ENCODE measurements around the gene TMEM204.

DNA sequence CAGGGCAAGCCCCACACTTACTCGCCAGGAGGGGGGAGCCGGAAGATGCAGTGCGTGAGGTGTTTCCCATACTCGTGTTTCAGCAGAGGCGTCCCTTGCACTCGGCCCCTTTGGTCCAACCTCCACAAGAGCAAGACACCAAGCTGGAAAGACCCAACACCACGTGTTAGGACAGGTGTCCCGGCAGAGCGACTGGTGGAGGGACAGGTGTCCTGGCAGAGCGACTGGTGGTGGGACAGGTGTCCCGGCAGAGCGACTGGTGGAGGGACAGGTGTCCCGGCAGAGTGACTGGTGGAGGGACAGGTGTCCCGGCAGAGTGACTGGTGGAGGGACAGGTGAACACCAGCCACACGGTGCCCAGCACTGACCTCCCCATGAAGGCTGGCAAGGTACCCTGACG is 59.0 kb downstream of the TMEM204 start:
- TF ChIP-seq, protein P1, sequence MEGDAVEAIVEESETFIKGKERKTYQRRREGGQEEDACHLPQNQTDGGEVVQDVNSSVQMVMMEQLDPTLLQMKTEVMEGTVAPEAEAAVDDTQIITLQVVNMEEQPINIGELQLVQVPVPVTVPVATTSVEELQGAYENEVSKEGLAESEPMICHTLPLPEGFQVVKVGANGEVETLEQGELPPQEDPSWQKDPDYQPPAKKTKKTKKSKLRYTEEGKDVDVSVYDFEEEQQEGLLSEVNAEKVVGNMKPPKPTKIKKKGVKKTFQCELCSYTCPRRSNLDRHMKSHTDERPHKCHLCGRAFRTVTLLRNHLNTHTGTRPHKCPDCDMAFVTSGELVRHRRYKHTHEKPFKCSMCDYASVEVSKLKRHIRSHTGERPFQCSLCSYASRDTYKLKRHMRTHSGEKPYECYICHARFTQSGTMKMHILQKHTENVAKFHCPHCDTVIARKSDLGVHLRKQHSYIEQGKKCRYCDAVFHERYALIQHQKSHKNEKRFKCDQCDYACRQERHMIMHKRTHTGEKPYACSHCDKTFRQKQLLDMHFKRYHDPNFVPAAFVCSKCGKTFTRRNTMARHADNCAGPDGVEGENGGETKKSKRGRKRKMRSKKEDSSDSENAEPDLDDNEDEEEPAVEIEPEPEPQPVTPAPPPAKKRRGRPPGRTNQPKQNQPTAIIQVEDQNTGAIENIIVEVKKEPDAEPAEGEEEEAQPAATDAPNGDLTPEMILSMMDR (IDR thresholded peaks at IDR 0.05): no peak
- TF ChIP-seq POLR2A (IDR thresholded peaks at IDR 0.05): no peak

Data from lower leg skin (tissue), 3 donors.